Activated naive CD4-positive, alpha-beta T cell treated with anti-CD3 and anti-CD28 coated beads for 36 hours (primary cell): ENCODE measurements around the gene ZNF618. TPM values are rescaled to one million over a fixed set of nuclear protein-coding genes. Genes with fewer than 3 reads are reported as not detected.

Experiments
- CTCF ChIA-PET: fragments of 350-600 bp; sonication (Branson Sonifier 250); formaldehyde crosslinking; loops from one replicate; lab custom pipeline; 2021; ENCODE audit warnings: antibody characterized with exemption; lab: Charles Lee
- DNase-seq: peaks from one replicate; pipeline ENCODE4 v3.0.0-alpha.2; 2020
- H3K27ac Mint-ChIP-seq: one replicate; pipeline ENCODE4 v1.8.0; 2021; ENCODE audit warnings: mild to moderate bottlenecking, mixed read lengths
- H3K27me3 Mint-ChIP-seq: one replicate; pipeline ENCODE4 v1.8.0; 2021; ENCODE audit warnings: low read depth, mixed read lengths
- H3K36me3 Mint-ChIP-seq: one replicate; pipeline ENCODE4 v1.8.0; 2021; ENCODE audit warnings: low read depth, mixed read lengths
- H3K4me1 Mint-ChIP-seq: one replicate; pipeline ENCODE4 v1.8.0; 2021; ENCODE audit warnings: low read depth, mixed read lengths
- H3K4me3 Mint-ChIP-seq: one replicate; pipeline ENCODE4 v1.8.0; 2021; ENCODE audit warnings: mild to moderate bottlenecking, moderate library complexity, mixed read lengths
- H3K9me3 Mint-ChIP-seq: one replicate; pipeline ENCODE4 v1.8.0; 2021; ENCODE audit warnings: mixed read lengths
- intact Hi-C: fragments of 100-400 bp; cut with micrococcal nuclease; formaldehyde crosslinking; loops from one replicate; pipeline ENCODE4 v1.15.1; 2023
- total RNA-seq, 2 experiments: library from RNA; stranded (reverse); gene quantifications; one replicate each; pipeline ENCODE4 v1.2.3, GENCODE V29; 2021

Gene ZNF618
- total RNA-seq, 2 experiments from 2014 or later, result 0.02 to 0.10 TPM

GRCh38 chr9:113918697-113919350 lies 42.7 kb downstream of the ZNF618 start:
- Mint-ChIP-seq H3K9me3 (peaks cover 4% of the 10 kb centered on the region), H3K27me3 (no peaks in the 10 kb centered on the region), H3K36me3 (no peaks in the 10 kb centered on the region), H3K4me1 (no peaks in the 10 kb centered on the region), H3K27ac (no peak overlapping the region), H3K4me3 (no peak overlapping the region)
- DNase-seq, result no peak
- CTCF ChIA-PET, result no interaction called here
- intact Hi-C loops, result no loop called here

GRCh38 chr9:113919382-113919781 lies 43.3 kb downstream of the ZNF618 start:
- CTCF ChIA-PET, result no interaction called here
- no peaks in the 10 kb centered on the region for H3K36me3 Mint-ChIP-seq
- no peaks in the 10 kb centered on the region for H3K27me3 Mint-ChIP-seq
- no peak for DNase-seq
- peaks cover 4% of the 10 kb centered on the region for H3K9me3 Mint-ChIP-seq
- intact Hi-C loops, result no loop called here
- no peak overlapping the region for H3K27ac Mint-ChIP-seq
- no peak overlapping the region for H3K4me3 Mint-ChIP-seq
- no peaks in the 10 kb centered on the region for H3K4me1 Mint-ChIP-seq

- Mint-ChIP-seq H3K36me3 (no peaks in the 10 kb centered on the region), H3K27ac (no peak overlapping the region), H3K4me3 (no peak overlapping the region), H3K9me3 (peaks cover 4% of the 10 kb centered on the region), H3K4me1 (no peaks in the 10 kb centered on the region), H3K27me3 (no peaks in the 10 kb centered on the region)
- no peak for DNase-seq
- intact Hi-C loops, result no loop called here
- CTCF ChIA-PET, result no interaction called here
Observed at GRCh38 chr9:113919871-113920270, 43.8 kb downstream of the ZNF618 start.

- intact Hi-C loops, result no loop called here
- Mint-ChIP-seq H3K27ac (no peak overlapping the region), H3K27me3 (no peaks in the 10 kb centered on the region), H3K36me3 (no peaks in the 10 kb centered on the region), H3K4me1 (no peaks in the 10 kb centered on the region), H3K4me3 (no peak overlapping the region), H3K9me3 (peaks cover 4% of the 10 kb centered on the region)
- CTCF ChIA-PET, result no interaction called here
- DNase-seq, result no peak
Observed at GRCh38 chr9:113920872-113921271, 44.8 kb downstream of the ZNF618 start.

GRCh38 chr9:113921396-113921925 lies 45.4 kb downstream of the ZNF618 start:
- intact Hi-C loops, result no loop called here
- Mint-ChIP-seq H3K9me3 (peaks cover 4% of the 10 kb centered on the region), H3K4me3 (no peak overlapping the region), H3K27me3 (no peaks in the 10 kb centered on the region), H3K27ac (no peak overlapping the region), H3K4me1 (no peaks in the 10 kb centered on the region), H3K36me3 (no peaks in the 10 kb centered on the region)
- CTCF ChIA-PET, result interaction anchor here (0.5 kb wide), 1 partner anchor 86 kb away, joined by 3 read pairs; no protein-coding TSS in a partner anchor
- DNase-seq, result no peak

GRCh38 chr9:113922160-113922559 lies 46.1 kb downstream of the ZNF618 start:
- CTCF ChIA-PET, result no interaction called here

GRCh38 chr9:113926211-113926610 lies 50.1 kb downstream of the ZNF618 start:
- Mint-ChIP-seq H3K27me3 (no peaks in the 10 kb centered on the region), H3K4me1 (no peaks in the 10 kb centered on the region), H3K9me3 (peaks cover 14% of the 10 kb centered on the region), H3K36me3 (no peaks in the 10 kb centered on the region), H3K4me3 (no peak overlapping the region), H3K27ac (no peak overlapping the region)
- no peak for DNase-seq
- CTCF ChIA-PET, result interaction anchor here (1.0 kb wide), 1 partner anchor 158 kb away, joined by 3 read pairs; no protein-coding TSS in a partner anchor
- intact Hi-C loops, result no loop called here

More at GRCh38 chr9:113922160-113922559, 46.1 kb downstream of the ZNF618 start:
- no peak overlapping the region for H3K27ac Mint-ChIP-seq
- DNase-seq, result no peak
- no peaks in the 10 kb centered on the region for H3K36me3 Mint-ChIP-seq
- intact Hi-C loops, result no loop called here
- no peaks in the 10 kb centered on the region for H3K4me1 Mint-ChIP-seq
- H3K27me3 Mint-ChIP-seq, result no peaks in the 10 kb centered on the region
- H3K4me3 Mint-ChIP-seq, result no peak overlapping the region
- peaks cover 6% of the 10 kb centered on the region for H3K9me3 Mint-ChIP-seq

- H3K27me3 Mint-ChIP-seq, result no peaks in the 10 kb centered on the region
- H3K9me3 Mint-ChIP-seq, result peaks cover 14% of the 10 kb centered on the region
- intact Hi-C loops, result no loop called here
- DNase-seq, result no peak
- H3K27ac Mint-ChIP-seq, result no peak overlapping the region
- H3K4me1 Mint-ChIP-seq, result no peaks in the 10 kb centered on the region
- no peaks in the 10 kb centered on the region for H3K36me3 Mint-ChIP-seq
- CTCF ChIA-PET, result interaction anchor here (1.0 kb wide), 1 partner anchor 157 kb away, joined by 3 read pairs; no protein-coding TSS in a partner anchor
- H3K4me3 Mint-ChIP-seq, result no peak overlapping the region
Observed at GRCh38 chr9:113927277-113927676, 51.2 kb downstream of the ZNF618 start.

GRCh38 chr9:113928269-113928668 lies 52.2 kb downstream of the ZNF618 start:
- intact Hi-C loops, result no loop called here
- Mint-ChIP-seq H3K4me1 (no peaks in the 10 kb centered on the region), H3K9me3 (peaks cover 12% of the 10 kb centered on the region), H3K27ac (no peak overlapping the region), H3K27me3 (no peaks in the 10 kb centered on the region), H3K36me3 (no peaks in the 10 kb centered on the region), H3K4me3 (no peak overlapping the region)
- DNase-seq, result no peak
- CTCF ChIA-PET, result no interaction called here

GRCh38 chr9:113929634-113930389 lies 53.7 kb downstream of the ZNF618 start:
- intact Hi-C loops, result no loop called here
- no peak overlapping the region for H3K4me3 Mint-ChIP-seq
- CTCF ChIA-PET, result no interaction called here
- no peak overlapping the region for H3K27ac Mint-ChIP-seq
- no peak for DNase-seq
- peaks cover 10% of the 10 kb centered on the region for H3K9me3 Mint-ChIP-seq
- no peaks in the 10 kb centered on the region for H3K36me3 Mint-ChIP-seq
- no peaks in the 10 kb centered on the region for H3K27me3 Mint-ChIP-seq
- no peaks in the 10 kb centered on the region for H3K4me1 Mint-ChIP-seq

- Mint-ChIP-seq H3K9me3 (peaks cover 10% of the 10 kb centered on the region), H3K4me3 (no peak overlapping the region), H3K27me3 (no peaks in the 10 kb centered on the region), H3K4me1 (no peaks in the 10 kb centered on the region), H3K27ac (no peak overlapping the region), H3K36me3 (no peaks in the 10 kb centered on the region)
- intact Hi-C loops, result no loop called here
- CTCF ChIA-PET, result no interaction called here
- no peak for DNase-seq
Observed at GRCh38 chr9:113930390-113930783, 54.3 kb downstream of the ZNF618 start.

GRCh38 chr9:113931140-113931539 lies 55.0 kb downstream of the ZNF618 start:
- H3K4me1 Mint-ChIP-seq, result no peaks in the 10 kb centered on the region
- no peaks in the 10 kb centered on the region for H3K36me3 Mint-ChIP-seq
- CTCF ChIA-PET, result no interaction called here

More at GRCh38 chr9:113931140-113931539, 55.0 kb downstream of the ZNF618 start:
- no peaks in the 10 kb centered on the region for H3K27me3 Mint-ChIP-seq
- DNase-seq, result no peak
- H3K27ac Mint-ChIP-seq, result no peak overlapping the region
- intact Hi-C loops, result no loop called here
- H3K9me3 Mint-ChIP-seq, result peaks cover 10% of the 10 kb centered on the region
- H3K4me3 Mint-ChIP-seq, result no peak overlapping the region
